Activated naive CD8-positive, alpha-beta T cell treated with anti-CD3 and anti-CD28 coated beads, Interleukin-2, amount 10 ng/mL, durations not matched to agents 7 days and 5 days (primary cell): ENCODE data around the gene EFCAB6. TPM values are rescaled to one million over a fixed set of nuclear protein-coding genes. Genes with fewer than 3 reads are reported as not detected.

Experiments
- ATAC-seq: fragments of 150-1000 bp; cut with Tn5 transposase; one replicate; pipeline ENCODE4 v1.10.0; 2021; ENCODE audit warnings: low read depth, moderate library complexity
- POLR2A ChIA-PET: fragments of 350-600 bp; sonication (Branson Sonifier 250); formaldehyde crosslinking; loops from one replicate; lab custom pipeline; 2021; ENCODE audit warnings: antibody characterized with exemption; lab: Charles Lee
- DNase-seq: peaks from one replicate; pipeline ENCODE4 v3.0.0; 2021
- H3K27ac Mint-ChIP-seq: one replicate; pipeline ENCODE4 v1.8.0; 2022; ENCODE audit warnings: mild to moderate bottlenecking, mixed read lengths
- H3K27me3 Mint-ChIP-seq: one replicate; pipeline ENCODE4 v1.8.0; 2022; ENCODE audit warnings: mild to moderate bottlenecking, moderate library complexity, mixed read lengths
- H3K36me3 Mint-ChIP-seq: one replicate; pipeline ENCODE4 v1.8.0; 2021; ENCODE audit warnings: mild to moderate bottlenecking, mixed read lengths
- H3K4me1 Mint-ChIP-seq: one replicate; pipeline ENCODE4 v1.8.0; 2021; ENCODE audit warnings: mixed read lengths
- H3K4me3 Mint-ChIP-seq: one replicate; pipeline ENCODE4 v1.8.0; 2022; ENCODE audit warnings: mild to moderate bottlenecking, moderate library complexity, mixed read lengths
- H3K9me3 Mint-ChIP-seq: one replicate; pipeline ENCODE4 v1.8.0; 2021; ENCODE audit warnings: mixed read lengths
- total RNA-seq, 2 experiments: library from RNA; stranded (reverse); gene quantifications; one replicate each; pipeline ENCODE4 v1.2.3, GENCODE V29; 2021

EFCAB6 gene
- total RNA-seq, 2 experiments from 2014 or later: 0.19 to 0.37 TPM

- Mint-ChIP-seq H3K27ac (no peak overlapping the region), H3K4me3 (no peak overlapping the region), H3K9me3 (no peaks in the 10 kb centered on the region), H3K4me1 (no peaks in the 10 kb centered on the region), H3K36me3 (no peaks in the 10 kb centered on the region), H3K27me3 (peaks cover 3% of the 10 kb centered on the region)
- DNase-seq (no peak), ATAC-seq (no peak)
- POLR2A ChIA-PET: no interaction called here
These were observed 269.2 kb downstream of the EFCAB6 start for GRCh38 chr22:43542681-43543521.

- no peaks in the 10 kb centered on the region for H3K4me1 Mint-ChIP-seq
- H3K36me3 Mint-ChIP-seq: no peaks in the 10 kb centered on the region
- POLR2A ChIA-PET: no interaction called here
- peaks cover 3% of the 10 kb centered on the region for H3K27me3 Mint-ChIP-seq
- no peak overlapping the region for H3K4me3 Mint-ChIP-seq
- no peak overlapping the region for H3K27ac Mint-ChIP-seq
- ATAC-seq: no peak
- no peaks in the 10 kb centered on the region for H3K9me3 Mint-ChIP-seq
- DNase-seq: no peak
These were observed 270.4 kb downstream of the EFCAB6 start for GRCh38 chr22:43541462-43542407.

GRCh38 chr22:43541022-43541421, 271.1 kb downstream of the EFCAB6 start:
- POLR2A ChIA-PET: no interaction called here
- Mint-ChIP-seq H3K4me1 (no peaks in the 10 kb centered on the region), H3K4me3 (no peak overlapping the region), H3K27ac (no peak overlapping the region), H3K9me3 (no peaks in the 10 kb centered on the region), H3K27me3 (peaks cover 3% of the 10 kb centered on the region), H3K36me3 (no peaks in the 10 kb centered on the region)
- DNase-seq (no peak), ATAC-seq (no peak)

DNA sequence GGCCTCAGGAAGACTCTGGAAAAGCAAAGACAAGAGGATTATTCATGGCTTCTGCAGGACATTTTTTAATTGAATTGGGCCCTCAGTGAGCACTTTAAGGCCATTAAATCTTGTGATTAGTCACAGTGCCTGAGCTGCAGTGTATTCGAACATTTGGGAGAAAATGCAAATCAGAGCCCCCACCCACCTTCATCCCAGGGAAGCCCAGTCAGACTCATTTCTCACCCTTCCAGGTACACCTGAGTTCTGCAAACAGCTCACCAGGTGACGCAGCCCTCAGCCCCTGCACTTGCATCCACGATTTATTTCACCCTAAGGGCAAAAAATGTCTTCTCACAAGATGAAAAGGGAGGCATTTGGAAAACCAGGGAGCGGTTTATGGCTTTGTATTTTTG, 271.6 kb downstream of the EFCAB6 start:
- Mint-ChIP-seq H3K4me3 (no peak overlapping the region), H3K27ac (no peak overlapping the region), H3K9me3 (no peaks in the 10 kb centered on the region), H3K36me3 (no peaks in the 10 kb centered on the region), H3K27me3 (peaks cover 3% of the 10 kb centered on the region), H3K4me1 (no peaks in the 10 kb centered on the region)
- POLR2A ChIA-PET: no interaction called here
- no peak for DNase-seq
- no peak for ATAC-seq

GRCh38 chr22:43539572-43540528, 272.3 kb downstream of the EFCAB6 start:
- no peaks in the 10 kb centered on the region for H3K9me3 Mint-ChIP-seq
- H3K36me3 Mint-ChIP-seq: no peaks in the 10 kb centered on the region
- DNase-seq: no peak
- POLR2A ChIA-PET: no interaction called here
- no peak for ATAC-seq
- no peaks in the 10 kb centered on the region for H3K4me1 Mint-ChIP-seq
- H3K4me3 Mint-ChIP-seq: no peak overlapping the region
- peaks cover 3% of the 10 kb centered on the region for H3K27me3 Mint-ChIP-seq
- H3K27ac Mint-ChIP-seq: no peak overlapping the region

DNA sequence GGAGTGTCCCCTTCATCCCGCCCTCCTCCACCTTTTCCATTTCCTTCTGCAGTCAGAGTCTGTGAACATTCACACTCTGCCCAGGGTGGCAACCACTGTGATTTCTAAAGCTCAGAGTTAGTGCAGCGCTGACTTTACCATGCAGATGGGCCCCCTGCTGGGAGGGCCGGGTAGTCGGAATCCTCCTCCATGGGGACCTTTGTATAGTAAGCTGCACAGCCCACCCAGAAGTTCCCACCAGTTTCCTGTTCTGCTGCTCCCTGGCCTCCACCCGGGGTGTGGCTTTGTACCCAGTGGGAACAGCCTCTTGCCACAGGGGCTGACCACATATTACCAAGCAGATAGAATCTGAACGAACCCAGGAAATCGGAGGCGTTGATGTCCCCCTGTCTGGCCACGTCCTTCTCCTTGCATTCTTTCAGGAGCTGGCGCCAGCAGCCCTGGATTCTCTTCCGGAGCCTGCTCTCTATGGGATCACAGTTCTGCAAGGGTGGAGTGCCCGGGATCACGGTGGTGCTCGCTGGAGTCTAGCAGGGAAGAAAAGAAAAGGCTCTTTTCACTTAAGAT, 275.0 kb downstream of the EFCAB6 start:
- Mint-ChIP-seq H3K27me3 (peaks cover 3% of the 10 kb centered on the region), H3K4me3 (no peak overlapping the region), H3K27ac (no peak overlapping the region), H3K4me1 (no peaks in the 10 kb centered on the region), H3K36me3 (no peaks in the 10 kb centered on the region), H3K9me3 (no peaks in the 10 kb centered on the region)
- no peak for ATAC-seq
- no peak for DNase-seq
- POLR2A ChIA-PET: no interaction called here

DNA sequence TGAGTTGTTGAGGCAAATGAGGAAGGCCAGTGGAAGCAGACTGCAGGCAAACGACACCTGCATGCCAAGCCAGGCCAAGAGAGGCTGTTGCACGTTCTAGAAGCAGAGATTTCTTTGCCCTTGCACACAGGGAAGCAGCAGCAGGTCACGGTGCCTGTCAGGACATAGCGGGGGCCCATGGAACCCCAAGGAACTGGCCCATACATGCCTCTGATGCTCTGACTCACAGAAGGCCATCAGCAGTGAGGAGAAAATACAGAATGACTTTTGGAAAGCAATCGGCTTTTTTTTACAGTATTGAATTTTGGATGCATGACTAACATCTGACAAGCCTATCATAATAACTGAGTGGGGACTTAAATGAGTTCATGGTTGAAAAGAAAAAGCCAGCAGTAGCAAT, 276.4 kb downstream of the EFCAB6 start:
- DNase-seq: no peak
- no peak overlapping the region for H3K4me3 Mint-ChIP-seq
- no peaks in the 10 kb centered on the region for H3K36me3 Mint-ChIP-seq
- H3K4me1 Mint-ChIP-seq: no peaks in the 10 kb centered on the region
- no peak overlapping the region for H3K27ac Mint-ChIP-seq
- peaks cover 3% of the 10 kb centered on the region for H3K27me3 Mint-ChIP-seq
- no peaks in the 10 kb centered on the region for H3K9me3 Mint-ChIP-seq
- POLR2A ChIA-PET: no interaction called here
- no peak for ATAC-seq

GRCh38 chr22:43535336-43535735, 276.8 kb downstream of the EFCAB6 start:
- no peak overlapping the region for H3K27ac Mint-ChIP-seq
- no peak overlapping the region for H3K4me3 Mint-ChIP-seq
- peaks cover 3% of the 10 kb centered on the region for H3K27me3 Mint-ChIP-seq

GRCh38 chr22:43534916-43535315, 277.2 kb downstream of the EFCAB6 start:
- no peaks in the 10 kb centered on the region for H3K9me3 Mint-ChIP-seq
- no peak overlapping the region for H3K27ac Mint-ChIP-seq
- H3K4me1 Mint-ChIP-seq: no peaks in the 10 kb centered on the region
- no peak overlapping the region for H3K4me3 Mint-ChIP-seq
- ATAC-seq: no peak
- no peaks in the 10 kb centered on the region for H3K36me3 Mint-ChIP-seq
- DNase-seq: no peak
- POLR2A ChIA-PET: no interaction called here
- peaks cover 3% of the 10 kb centered on the region for H3K27me3 Mint-ChIP-seq

More at GRCh38 chr22:43535336-43535735, 276.8 kb downstream of the EFCAB6 start:
- Mint-ChIP-seq H3K9me3 (no peaks in the 10 kb centered on the region), H3K4me1 (no peaks in the 10 kb centered on the region), H3K36me3 (no peaks in the 10 kb centered on the region)
- POLR2A ChIA-PET: no interaction called here
- DNase-seq: no peak
- no peak for ATAC-seq

DNA sequence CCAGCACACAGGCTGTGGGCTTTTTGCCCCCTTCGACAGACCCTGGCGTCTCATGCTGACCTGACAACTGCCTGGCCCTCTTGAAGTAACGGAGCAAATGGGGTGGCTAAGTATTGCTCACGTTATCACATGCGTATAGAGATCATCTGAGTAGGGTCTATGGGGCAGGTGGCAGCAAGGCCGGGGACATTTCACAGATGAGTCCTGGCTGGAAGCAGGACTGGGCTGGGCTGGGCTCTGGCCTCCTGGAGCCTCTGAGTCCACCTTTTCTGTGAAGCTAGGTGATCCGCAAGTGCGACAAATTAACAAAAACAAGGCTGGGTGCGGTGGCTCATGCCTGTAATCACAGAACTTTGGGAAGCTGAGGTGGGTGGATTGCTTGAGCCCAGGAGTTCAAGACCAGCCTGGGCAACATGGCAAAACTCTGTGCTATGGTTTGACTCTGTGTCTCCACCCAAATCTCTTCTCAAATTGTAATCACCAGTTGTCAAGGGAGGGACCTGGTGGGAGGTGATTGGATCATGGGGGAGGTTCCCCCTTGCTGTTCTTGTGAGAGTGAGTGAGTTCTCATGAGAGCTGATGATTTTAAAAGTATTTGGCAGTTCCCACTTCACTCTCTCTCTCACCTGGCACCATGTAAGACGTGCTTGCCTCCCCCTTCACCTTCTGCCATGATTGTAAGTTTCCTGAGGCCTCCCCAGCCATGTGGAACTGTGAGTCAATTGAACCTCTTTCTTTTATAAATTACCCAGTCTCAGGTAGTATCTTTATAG, 278.3 kb downstream of the EFCAB6 start:
- Mint-ChIP-seq H3K9me3 (no peaks in the 10 kb centered on the region), H3K27ac (no peak overlapping the region), H3K27me3 (peaks cover 3% of the 10 kb centered on the region)

DNA sequence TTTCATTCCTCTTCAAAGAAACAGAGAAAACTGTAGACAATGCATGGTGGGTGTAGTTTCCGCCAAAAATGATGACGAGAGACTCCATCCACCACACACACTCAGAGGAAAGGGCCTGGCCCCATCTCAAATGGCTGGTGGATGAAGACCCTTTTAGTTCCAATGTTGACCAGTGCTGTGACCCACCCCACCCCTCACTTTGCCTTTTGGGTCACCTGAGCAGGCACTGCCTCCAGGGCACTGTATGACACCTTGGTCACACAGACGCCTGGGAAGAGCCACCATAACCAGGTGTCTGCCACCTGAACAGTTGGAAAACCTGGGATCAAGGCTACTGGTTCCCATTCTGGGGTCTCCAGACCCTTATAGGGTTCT, 279.0 kb downstream of the EFCAB6 start:
- DNase-seq (no peak), ATAC-seq (no peak)
- Mint-ChIP-seq H3K4me3 (no peak overlapping the region), H3K36me3 (no peaks in the 10 kb centered on the region), H3K27ac (no peak overlapping the region), H3K9me3 (no peaks in the 10 kb centered on the region), H3K4me1 (peaks cover 1% of the 10 kb centered on the region), H3K27me3 (peaks cover 2% of the 10 kb centered on the region)
- POLR2A ChIA-PET: no interaction called here

More for the DNA sequence above, 278.3 kb downstream of the EFCAB6 start:
- POLR2A ChIA-PET: no interaction called here
- no peaks in the 10 kb centered on the region for H3K36me3 Mint-ChIP-seq
- H3K4me1 Mint-ChIP-seq: peaks cover 1% of the 10 kb centered on the region
- DNase-seq (no peak), ATAC-seq (no peak)
- no peak overlapping the region for H3K4me3 Mint-ChIP-seq
